B cell (primary cell): ENCODE measurements around the gene ZNF267. TPM values are rescaled to one million over a fixed set of nuclear protein-coding genes. Genes with fewer than 3 reads are reported as not detected.

Experiments
- ATAC-seq: fragments of 200-7000 bp; cut with Tn5 transposase; one replicate; pipeline ENCODE4 v1.10.0; 2021; ENCODE audit warnings: low read depth, mild to moderate bottlenecking, moderate number of reproducible peaks, moderate library complexity
- CTCF ChIA-PET: fragments of 350-600 bp; sonication (Branson Sonifier 250); formaldehyde crosslinking; loops from one replicate; lab custom pipeline; 2021; ENCODE audit warnings: antibody characterized with exemption, inconsistent platforms; lab: Charles Lee
- POLR2A ChIA-PET: fragments of 350-600 bp; sonication (Branson Sonifier 250); formaldehyde crosslinking; loops from one replicate; lab custom pipeline; 2021; ENCODE audit warnings: antibody characterized with exemption; lab: Charles Lee
- DNase-seq: peaks from one replicate; pipeline ENCODE4 v3.0.0; 2013
- H2AFZ ChIP-seq: 2 replicates; pipeline ENCODE4 v1.6.1; 2012; ENCODE audit warnings: mild to moderate bottlenecking, low read depth, low read length; ENCODE audit not compliant: insufficient read depth, poor library complexity, severe bottlenecking
- H3K27ac ChIP-seq, 2 donors: 1 replicate in 1 of 2; 2 replicates in 1 of 2; pipeline ENCODE4 v1.5.1; 2012 to 2013; ENCODE audit warnings: low read length in 2 of 2, mild to moderate bottlenecking in 2 of 2, moderate library complexity in 1 of 2
- H3K27me3 ChIP-seq, 4 experiments: fragments of 200-600 bp in 1 of 4; sonication (generic) in 1 of 4; replicated peaks in 1 of 4; 1 replicate in 2 of 4; 2 replicates in 2 of 4; pipeline versions ENCODE4 v1.6.1 to v1.7.0; 2013 to 2016; ENCODE audit warnings: low read length in 3 of 4, mild to moderate bottlenecking in 2 of 4, mixed read lengths in 1 of 4, moderate library complexity in 1 of 4; ENCODE audit not compliant: insufficient read depth in 4 of 4, control insufficient read depth in 3 of 4; ENCODE audit errors: control extremely low read depth in 1 of 4
- H3K36me3 ChIP-seq, 2 experiments: replicated peaks in 1 of 2; 1 replicate in 1 of 2; 2 replicates in 1 of 2; pipeline versions ENCODE4 v1.6.1 to v1.7.1; 2013; ENCODE audit warnings: low read length in 1 of 2; ENCODE audit not compliant: insufficient read depth in 2 of 2, control insufficient read depth in 1 of 2; ENCODE audit errors: control extremely low read depth in 1 of 2, extremely low read depth in 1 of 2
- H3K4me1 ChIP-seq, 2 donors: fragments of 200-600 bp in 1 of 2; sonication (generic) in 1 of 2; 1 replicate in 1 of 2; 2 replicates in 1 of 2; pipeline versions ENCODE4 v1.5.1 to v1.6.1; 2013 to 2017; ENCODE audit warnings: low read length in 2 of 2; ENCODE audit not compliant: control insufficient read depth in 2 of 2, insufficient read depth in 2 of 2
- H3K4me2 ChIP-seq: replicated peaks from 2 replicates; pipeline ENCODE3; 2012; ENCODE audit warnings: mild to moderate bottlenecking, low read depth, low read length; ENCODE audit not compliant: poor library complexity, severe bottlenecking
- H3K4me3 ChIP-seq, 5 experiments: fragments of 200-600 bp in 1 of 5; sonication (generic) in 1 of 5; 1 replicate in 3 of 5; 2 replicates in 2 of 5; pipeline versions ENCODE4 v1.5.1 to v1.7.0; 2011 to 2016; ENCODE audit warnings: low read length in 4 of 5, mild to moderate bottlenecking in 4 of 5, low read depth in 2 of 5, control low read depth in 1 of 5, moderate library complexity in 1 of 5; ENCODE audit not compliant: insufficient read depth in 1 of 5; ENCODE audit errors: control extremely low read depth in 1 of 5, extremely low read depth in 1 of 5
- H3K79me2 ChIP-seq: fragments of 200-600 bp; sonication (generic); one replicate; pipeline ENCODE4 v1.6.0; 2016; ENCODE audit warnings: low read length; ENCODE audit not compliant: control insufficient read depth, insufficient read depth
- H3K9ac ChIP-seq: fragments of 200-600 bp; sonication (generic); 2 replicates; pipeline ENCODE4 v1.6.1; 2017; ENCODE audit warnings: mild to moderate bottlenecking, low read length, moderate library complexity
- H3K9me3 ChIP-seq, 3 donors: one replicate each; pipeline versions ENCODE4 v1.6.1 to v1.7.1; 2013; ENCODE audit warnings: low read length in 2 of 3; ENCODE audit not compliant: control insufficient read depth in 2 of 3, insufficient read depth in 1 of 3; ENCODE audit errors: control extremely low read depth in 1 of 3
- H4K20me1 ChIP-seq: 2 replicates; pipeline ENCODE4 v1.6.0; 2012; ENCODE audit warnings: mild to moderate bottlenecking, low read length; ENCODE audit not compliant: insufficient read depth, control insufficient read depth, poor library complexity, severe bottlenecking
- H3K27ac Mint-ChIP-seq: one replicate; pipeline ENCODE4 v1.8.0; 2021; ENCODE audit warnings: mixed read lengths
- H3K27me3 Mint-ChIP-seq: one replicate; pipeline ENCODE4 v1.8.0; 2021; ENCODE audit warnings: mixed read lengths
- H3K4me1 Mint-ChIP-seq: one replicate; pipeline ENCODE4 v1.8.0; 2021; ENCODE audit warnings: mixed read lengths
- H3K4me3 Mint-ChIP-seq: one replicate; pipeline ENCODE4 v1.8.0; 2021; ENCODE audit warnings: mixed read lengths
- H3K9me3 Mint-ChIP-seq: one replicate; pipeline ENCODE4 v1.8.0; 2022; ENCODE audit warnings: mixed read lengths; ENCODE audit not compliant: insufficient read depth
- EZH2 ChIP-seq: IDR thresholded peaks from 2 replicates; pipeline ENCODE4 v1.6.1; 2012; ENCODE audit warnings: borderline replicate concordance, low read depth, mild to moderate bottlenecking, moderate library complexity, low read length; ENCODE audit not compliant: insufficient read depth, poor library complexity, severe bottlenecking
- WGBS: methylation state at CpG from one replicate; pipeline ENCODE4 v1.1.5; 2013; ENCODE audit warnings: missing lambda C conversion rate; ENCODE audit not compliant: insufficient coverage; 5-methylcytosine and 5-hydroxymethylcytosine counted together
- intact Hi-C: fragments of 100-400 bp; cut with micrococcal nuclease; formaldehyde crosslinking; loops from one replicate; pipeline ENCODE4 v1.10.0; 2022
- polyA plus RNA-seq: library from polyadenylated mRNA; depleted of rRNA; stranded (reverse); fragments of >200 nt; gene quantifications from 2 replicates; pipeline ENCODE4 v1.2.3, GENCODE V29; 2012
- total RNA-seq, 2 donors: library from RNA; stranded (reverse); fragments of 120-200 nt in 1 of 2; gene quantifications; 1 replicate in 1 of 2; 2 replicates in 1 of 2; pipeline versions ENCODE4 v1.2.3 to v1.2.4, GENCODE V29; 2013 to 2022
- TF ChIP-seq, protein P1 (sequence below): fragments of 200-600 bp; IDR thresholded peaks from one replicate; pipeline ENCODE4 v1.8.0; 2022; ENCODE audit warnings: antibody characterized with exemption, mild to moderate bottlenecking

The ZNF267 gene
- total and polyA plus RNA-seq, 2 donors (not counting 1 experiment from before 2014, with no cell fraction given): 8.6 to 68.1 TPM

DNA sequence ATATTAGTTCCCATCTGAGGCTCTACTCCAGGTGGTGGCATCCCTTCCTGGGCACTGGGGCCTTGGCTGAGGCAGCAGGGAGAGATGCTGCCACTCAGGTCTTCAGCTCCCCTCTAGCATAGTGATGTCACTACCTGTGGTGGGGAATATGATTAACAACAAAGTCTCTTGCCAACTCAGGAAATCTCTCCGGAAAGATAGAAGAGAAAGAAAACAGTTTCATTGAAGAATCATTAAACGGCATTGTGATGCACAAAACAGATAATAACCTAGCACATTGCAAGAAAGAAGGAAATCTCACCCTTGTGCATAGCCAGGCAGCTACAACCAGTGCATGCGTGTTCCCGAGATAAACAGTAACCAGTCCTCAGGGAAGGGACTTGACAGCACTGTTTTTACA, 12.2 kb upstream of the ZNF267 start:
- WGBS: 0% methylated on average over 2 of the region's 4 CpGs
- no peaks in the 10 kb centered on the region for H4K20me1 ChIP-seq
- no peak overlapping the region for H3K4me3 ChIP-seq
- no peak overlapping the region for H3K4me2 ChIP-seq
- H3K9ac ChIP-seq: no peak overlapping the region
- peaks cover 0 to 3% (median 0%) of the 10 kb centered on the region in 4 experiments for H3K27me3 ChIP-seq
- H3K36me3 ChIP-seq: no peaks in the 10 kb centered on the region
- ChIA-PET CTCF (interaction anchor here (5.0 kb wide), 1 partner anchor 11 kb away, joined by 24 read pairs; the partner anchor contains the start of gene ZNF267), POLR2A (no interaction called here)
- no peak overlapping the region for H3K27ac ChIP-seq
- H2AFZ ChIP-seq: no peak overlapping the region
- no peaks in the 10 kb centered on the region for H3K9me3 Mint-ChIP-seq
- no peak for TF ChIP-seq EZH2
- TF ChIP-seq, protein P1, sequence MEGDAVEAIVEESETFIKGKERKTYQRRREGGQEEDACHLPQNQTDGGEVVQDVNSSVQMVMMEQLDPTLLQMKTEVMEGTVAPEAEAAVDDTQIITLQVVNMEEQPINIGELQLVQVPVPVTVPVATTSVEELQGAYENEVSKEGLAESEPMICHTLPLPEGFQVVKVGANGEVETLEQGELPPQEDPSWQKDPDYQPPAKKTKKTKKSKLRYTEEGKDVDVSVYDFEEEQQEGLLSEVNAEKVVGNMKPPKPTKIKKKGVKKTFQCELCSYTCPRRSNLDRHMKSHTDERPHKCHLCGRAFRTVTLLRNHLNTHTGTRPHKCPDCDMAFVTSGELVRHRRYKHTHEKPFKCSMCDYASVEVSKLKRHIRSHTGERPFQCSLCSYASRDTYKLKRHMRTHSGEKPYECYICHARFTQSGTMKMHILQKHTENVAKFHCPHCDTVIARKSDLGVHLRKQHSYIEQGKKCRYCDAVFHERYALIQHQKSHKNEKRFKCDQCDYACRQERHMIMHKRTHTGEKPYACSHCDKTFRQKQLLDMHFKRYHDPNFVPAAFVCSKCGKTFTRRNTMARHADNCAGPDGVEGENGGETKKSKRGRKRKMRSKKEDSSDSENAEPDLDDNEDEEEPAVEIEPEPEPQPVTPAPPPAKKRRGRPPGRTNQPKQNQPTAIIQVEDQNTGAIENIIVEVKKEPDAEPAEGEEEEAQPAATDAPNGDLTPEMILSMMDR: no peak
- no peak overlapping the region for H3K4me3 Mint-ChIP-seq
- peaks cover 22% of the 10 kb centered on the region for H3K27me3 Mint-ChIP-seq
- DNase-seq: no peak
- H3K27ac Mint-ChIP-seq: no peak overlapping the region
- H3K4me1 Mint-ChIP-seq: no peaks in the 10 kb centered on the region
- intact Hi-C loops: no loop called here
- H3K4me1 ChIP-seq: no peaks in the 10 kb centered on the region
- no peaks in the 10 kb centered on the region for H3K79me2 ChIP-seq
- ATAC-seq: no peak
- H3K9me3 ChIP-seq: no peaks in the 10 kb centered on the region

DNA sequence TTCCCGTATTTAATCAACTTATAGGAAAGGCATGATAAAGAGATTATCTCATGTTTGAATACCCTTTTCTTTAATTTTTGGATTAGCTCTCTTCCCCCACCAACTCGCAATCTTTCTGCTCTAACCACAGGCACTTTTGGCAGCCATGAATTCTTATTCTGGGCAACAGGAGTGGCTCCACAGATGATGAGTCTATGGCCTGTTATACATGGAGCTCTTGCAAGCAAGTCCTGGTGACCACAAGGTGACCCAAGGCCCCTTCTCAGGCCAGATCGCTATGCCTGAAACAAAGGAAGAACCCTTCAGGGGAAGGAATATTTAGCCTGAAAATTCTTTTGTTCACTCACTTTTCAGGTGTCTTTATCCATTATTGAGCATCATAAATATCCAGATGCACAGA, 10.8 kb upstream of the ZNF267 start:
- H4K20me1 ChIP-seq: no peaks in the 10 kb centered on the region
- TF ChIP-seq, protein P1: no peak
- no peak for TF ChIP-seq EZH2
- H3K4me3 ChIP-seq: no peak overlapping the region
- no peaks in the 10 kb centered on the region for H3K4me1 ChIP-seq
- H2AFZ ChIP-seq: no peak overlapping the region
- H3K9ac ChIP-seq: no peak overlapping the region
- ATAC-seq (no peak), DNase-seq (no peak)
- intact Hi-C loops: no loop called here
- no peak overlapping the region for H3K27ac ChIP-seq
- no peaks in the 10 kb centered on the region for H3K79me2 ChIP-seq
- H3K36me3 ChIP-seq: no peaks in the 10 kb centered on the region
- Mint-ChIP-seq H3K27me3 (peaks cover 22% of the 10 kb centered on the region), H3K9me3 (no peaks in the 10 kb centered on the region), H3K4me1 (no peaks in the 10 kb centered on the region), H3K4me3 (no peak overlapping the region), H3K27ac (no peak overlapping the region)
- H3K27me3 ChIP-seq: peaks cover 0 to 3% (median 0%) of the 10 kb centered on the region in 4 experiments
- ChIA-PET POLR2A (no interaction called here), CTCF (interaction anchor here (0.8 to 0.9 kb wide), 2 partner anchors 26 to 436 kb away, joined by 3 to 4 read pairs; no protein-coding TSS in a partner anchor)
- no CpG with 5 or more reads among the region's 3 CpGs for WGBS
- no peaks in the 10 kb centered on the region for H3K9me3 ChIP-seq
- no peak overlapping the region for H3K4me2 ChIP-seq
